GM23248 (cell line): Measurements from ENCODE around the gene CHAC2. TPM values are rescaled to one million over a fixed set of nuclear protein-coding genes. Genes with fewer than 3 reads are reported as not detected.

Experiments
- DNase-seq: peaks from one replicate; pipeline ENCODE4 v3.0.0-alpha.2; 2015
- H2AFZ ChIP-seq: fragments of 200-600 bp; sonication (generic); 2 replicates; pipeline ENCODE4 v1.6.1; 2016; ENCODE audit warnings: antibody characterized with exemption
- H3F3A ChIP-seq: fragments of 200-600 bp; sonication (generic); 2 replicates; pipeline ENCODE4 v1.6.1; 2016; ENCODE audit warnings: mild to moderate bottlenecking, antibody characterized with exemption, mixed run types; ENCODE audit not compliant: insufficient read depth
- H3K27ac ChIP-seq: fragments of 200-600 bp; sonication (generic); 2 replicates; pipeline ENCODE4 v1.5.1; 2016; ENCODE audit warnings: mild to moderate bottlenecking
- H3K27me3 ChIP-seq: fragments of 200-600 bp; sonication (generic); replicated peaks from 2 replicates; pipeline ENCODE4 v1.6.1; 2016; ENCODE audit warnings: mild to moderate bottlenecking; ENCODE audit not compliant: insufficient read depth
- H3K36me3 ChIP-seq: fragments of 200-600 bp; sonication (generic); 2 replicates; pipeline ENCODE4 v1.6.1; 2016; ENCODE audit warnings: low read depth, mild to moderate bottlenecking
- H3K4me1 ChIP-seq: fragments of 200-600 bp; sonication (generic); 2 replicates; pipeline ENCODE4 v1.6.1; 2016; ENCODE audit warnings: mild to moderate bottlenecking; ENCODE audit not compliant: insufficient read depth
- H3K4me2 ChIP-seq: fragments of 200-600 bp; sonication (generic); one replicate; pipeline ENCODE4 v1.6.1; 2016; ENCODE audit warnings: mild to moderate bottlenecking; ENCODE audit not compliant: unreplicated experiment
- H3K4me3 ChIP-seq: fragments of 200-600 bp; sonication (generic); 2 replicates; pipeline ENCODE4 v1.5.1; 2016; ENCODE audit warnings: mild to moderate bottlenecking
- H3K79me2 ChIP-seq: fragments of 200-600 bp; sonication (generic); 2 replicates; pipeline ENCODE4 v1.6.1; 2016; ENCODE audit warnings: mild to moderate bottlenecking; ENCODE audit not compliant: insufficient read depth
- H3K9ac ChIP-seq: fragments of 200-600 bp; sonication (generic); 2 replicates; pipeline ENCODE4 v1.6.1; 2016; ENCODE audit warnings: mild to moderate bottlenecking
- H3K9me2 ChIP-seq: fragments of 200-600 bp; sonication (generic); 2 replicates; pipeline ENCODE4 v1.6.1; 2016; ENCODE audit warnings: mixed run types, mild to moderate bottlenecking, moderate library complexity; ENCODE audit not compliant: insufficient read depth
- H3K9me3 ChIP-seq: fragments of 200-600 bp; sonication (generic); one replicate; pipeline ENCODE4 v1.6.1; 2017; ENCODE audit warnings: low read depth
- H4K20me1 ChIP-seq: fragments of 200-600 bp; sonication (generic); 2 replicates; pipeline ENCODE4 v1.6.0; 2016; ENCODE audit not compliant: insufficient read depth
- EZH2 ChIP-seq: fragments of 200-600 bp; sonication (generic); IDR thresholded peaks from 2 replicates; pipeline ENCODE4 v1.6.1; 2018; ENCODE audit warnings: antibody characterized with exemption, mild to moderate bottlenecking; ENCODE audit not compliant: insufficient read depth, poor library complexity, severe bottlenecking
- EZH2phosphoT487 ChIP-seq: fragments of 200-600 bp; sonication (generic); IDR thresholded peaks from 2 replicates; pipeline ENCODE4 v1.6.1; 2018; ENCODE audit warnings: antibody characterized with exemption, moderate library complexity, mild to moderate bottlenecking, low read depth; ENCODE audit not compliant: insufficient read depth
- WGBS, 2 experiments: methylation state at CpG; one replicate each; pipeline ENCODE4 v1.1.6; 2015 to 2017; ENCODE audit warnings: low lambda C conversion rate in 2 of 2, low coverage in 1 of 2; ENCODE audit errors: missing lambda C conversion rate in 2 of 2; 5-methylcytosine and 5-hydroxymethylcytosine counted together
- in situ Hi-C: fragments of 300-500 bp; cut with MboI; formaldehyde crosslinking; loops from 2 replicates; pipeline ENCODE4 v1.15.0; 2020
- polyA plus RNA-seq: library from polyadenylated mRNA; unstranded; fragments of >200 nt; fragmentation: Nextera tagmentation; extraction: Ambion mirVana; gene quantifications from 2 replicates; pipeline ENCODE4 v1.2.1, GENCODE V29; 2016
- total RNA-seq: library from RNA; depleted of rRNA; stranded (reverse); fragments of >200 nt; shearing (Covaris generic); gene quantifications from 2 replicates; pipeline ENCODE4 v1.2.3, GENCODE V29; 2014

The CHAC2 gene
- total and polyA plus RNA-seq, 2 experiments from 2014 or later: 4.6 to 5.4 TPM

DNA sequence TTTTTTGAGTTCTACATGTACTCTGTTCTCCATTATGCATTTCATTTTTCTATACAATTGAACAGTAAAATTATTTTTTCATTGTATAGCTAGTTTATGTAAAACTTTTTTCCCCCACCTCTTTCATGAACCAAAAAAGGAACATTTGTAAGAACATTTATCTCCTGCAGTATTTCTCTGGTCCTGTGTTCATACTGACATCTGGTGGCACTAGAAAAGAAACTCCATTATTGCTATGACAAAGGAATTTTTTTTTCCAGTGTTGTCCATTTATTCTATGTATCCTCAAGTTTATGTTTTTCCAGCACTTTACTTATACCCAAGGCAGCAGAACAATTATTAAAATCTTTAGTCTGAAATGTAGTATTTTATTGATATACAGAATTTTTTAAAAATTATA lies 27.4 kb upstream of the CHAC2 start:
- no peak for TF ChIP-seq EZH2
- TF ChIP-seq EZH2phosphoT487: no peak

GRCh38 chr2:53744395-53745065 lies 23.1 kb upstream of the CHAC2 start:
- H2AFZ ChIP-seq: no peak overlapping the region
- no peak for TF ChIP-seq EZH2
- TF ChIP-seq EZH2phosphoT487: no peak
- in situ Hi-C loops: no loop called here
- H3K9ac ChIP-seq: peak overlapping the region; percentile 41; the same call in 1 of the 2 replicates
- H3K79me2 ChIP-seq: 0 out of 2 replicates have a peak, but pooled peaks cover 15% of the 10 kb centered on the region
- H4K20me1 ChIP-seq: no peaks in the 10 kb centered on the region
- H3K9me2 ChIP-seq: no peaks in the 10 kb centered on the region
- no peaks in the 10 kb centered on the region for H3K27me3 ChIP-seq
- no peaks in the 10 kb centered on the region for H3F3A ChIP-seq
- peak overlapping the region; percentile 58 for H3K4me2 ChIP-seq
- peaks cover 21% of the 10 kb centered on the region for H3K4me1 ChIP-seq
- peak overlapping the region; percentile 6; the same call in 1 of the 2 replicates for H3K4me3 ChIP-seq
- H3K9me3 ChIP-seq: no peaks in the 10 kb centered on the region
- H3K36me3 ChIP-seq: 0 out of 2 replicates have a peak, but pooled peaks cover 3% of the 10 kb centered on the region
- WGBS, 2 experiments: 24% methylated on average over 2 of the region's 2 CpGs
- DNase-seq: peak; percentile 40
- peak overlapping the region; percentile 34; the same call in 1 of the 2 replicates for H3K27ac ChIP-seq

More for the DNA sequence above, 27.4 kb upstream of the CHAC2 start:
- no peaks in the 10 kb centered on the region for H3F3A ChIP-seq
- no peak overlapping the region for H3K4me2 ChIP-seq
- H3K4me1 ChIP-seq: peaks cover 21% of the 10 kb centered on the region
- H3K4me3 ChIP-seq: no peak overlapping the region
- no peaks in the 10 kb centered on the region for H3K9me2 ChIP-seq
- no peak overlapping the region for H2AFZ ChIP-seq
- in situ Hi-C loops: no loop called here
- H4K20me1 ChIP-seq: no peaks in the 10 kb centered on the region
- peak; percentile 49 for DNase-seq
- 0 out of 2 replicates have a peak, but pooled peaks cover 18% of the 10 kb centered on the region for H3K79me2 ChIP-seq
- H3K36me3 ChIP-seq: no peaks in the 10 kb centered on the region
- no peaks in the 10 kb centered on the region for H3K27me3 ChIP-seq
- no peaks in the 10 kb centered on the region for H3K9me3 ChIP-seq
- no peak overlapping the region for H3K9ac ChIP-seq
- no peak overlapping the region for H3K27ac ChIP-seq

DNA sequence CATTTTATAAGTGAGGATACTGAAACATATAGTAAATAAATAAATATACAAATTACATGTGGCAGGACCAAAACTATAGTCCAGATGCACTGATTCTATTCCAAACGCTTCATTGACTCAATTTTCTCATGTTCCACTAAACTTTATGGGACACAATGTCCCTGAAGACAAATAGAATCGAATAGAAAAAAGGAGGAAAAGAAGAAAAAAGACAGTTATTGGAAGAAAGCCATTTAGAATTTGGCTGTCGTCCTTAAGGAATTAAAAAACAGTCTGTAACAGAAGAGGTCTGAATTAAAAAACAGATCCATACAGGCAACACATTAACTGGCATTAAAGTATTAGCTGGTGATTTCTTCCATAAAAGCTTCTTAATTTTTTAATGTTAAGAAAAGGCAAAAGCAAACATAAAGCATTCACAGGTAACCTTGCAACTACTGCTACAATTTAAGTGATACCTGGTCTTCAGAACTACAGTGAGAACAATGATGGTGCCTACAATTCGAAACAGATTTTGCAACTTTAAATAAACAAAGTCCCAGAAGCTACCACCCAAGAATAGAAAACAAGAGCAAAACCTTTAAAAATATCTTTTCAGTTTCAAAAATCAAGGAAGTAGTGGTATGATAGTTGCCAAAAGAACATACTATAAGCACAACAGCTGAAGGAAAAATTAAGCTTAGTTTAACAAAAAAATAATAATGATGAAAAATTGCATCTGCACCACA lies 17.4 kb upstream of the CHAC2 start:
- DNase-seq: no peak
- Histone ChIP-seq H3F3A (peaks cover 11% of the 10 kb centered on the region; the same call in 1 of the 2 replicates), H3K27me3 (no peaks in the 10 kb centered on the region), H3K27ac (no peak overlapping the region), H3K79me2 (no peaks in the 10 kb centered on the region), H3K4me3 (no peak overlapping the region), H3K9ac (no peak overlapping the region), H3K4me1 (peaks cover 24% of the 10 kb centered on the region), H3K9me2 (no peaks in the 10 kb centered on the region), H3K36me3 (peaks cover 12% of the 10 kb centered on the region; the same call in 1 of the 2 replicates), H4K20me1 (no peaks in the 10 kb centered on the region), H3K9me3 (no peaks in the 10 kb centered on the region), H3K4me2 (no peak overlapping the region), H2AFZ (no peak overlapping the region)
- 40 to 51% methylated on average over 4 of the region's 4 CpGs for WGBS, 2 experiments
- in situ Hi-C loops: no loop called here
- TF ChIP-seq EZH2 (no peak), EZH2phosphoT487 (no peak)

DNA sequence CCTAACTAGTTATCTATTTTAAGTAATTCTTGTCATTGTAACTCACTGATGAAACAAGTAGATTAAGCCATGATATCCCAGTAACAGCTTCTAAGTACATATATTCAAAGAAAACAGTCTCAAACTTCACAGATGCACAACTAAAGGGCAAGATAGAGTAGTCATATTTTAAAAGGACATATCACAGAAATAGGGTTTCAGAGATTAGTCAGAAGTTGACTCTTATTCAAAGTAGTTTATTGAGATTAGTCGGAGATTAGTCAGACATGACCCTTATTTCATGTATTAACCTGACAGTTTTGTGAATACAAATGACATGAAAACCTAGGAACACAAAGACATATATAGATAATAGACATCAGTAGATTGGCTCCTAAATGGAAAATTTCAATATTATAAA lies 15.9 kb upstream of the CHAC2 start:
- Histone ChIP-seq H3K9ac (no peak overlapping the region), H4K20me1 (no peaks in the 10 kb centered on the region), H3K4me1 (peaks cover 31% of the 10 kb centered on the region), H3K79me2 (no peaks in the 10 kb centered on the region), H3K27me3 (no peaks in the 10 kb centered on the region), H3K9me2 (no peaks in the 10 kb centered on the region), H3K4me2 (peak overlapping the region; percentile 53), H3K36me3 (peaks cover 12% of the 10 kb centered on the region; the same call in 1 of the 2 replicates), H3K9me3 (no peaks in the 10 kb centered on the region), H3K27ac (0 out of 2 replicates have a peak overlapping the region, but pooled peaks have one; percentile 22), H3K4me3 (no peak overlapping the region), H2AFZ (no peak overlapping the region), H3F3A (peaks cover 16% of the 10 kb centered on the region; the same call in 1 of the 2 replicates)
- 0 to 3% methylated on average over 1 of the region's 1 CpG for WGBS, 2 experiments
- in situ Hi-C loops: no loop called here
- TF ChIP-seq EZH2: no peak
- TF ChIP-seq EZH2phosphoT487: no peak
- peak; percentile 72 for DNase-seq
